Measurements from ENCODE around the gene SERINC5.

GRCh38 chr5:80125962-80126480 is 129.8 kb downstream of the SERINC5 start:
- no peak for TF ChIP-seq POLR2A (IDR thresholded peaks at IDR 0.05)
- TF ChIP-seq, protein P1, sequence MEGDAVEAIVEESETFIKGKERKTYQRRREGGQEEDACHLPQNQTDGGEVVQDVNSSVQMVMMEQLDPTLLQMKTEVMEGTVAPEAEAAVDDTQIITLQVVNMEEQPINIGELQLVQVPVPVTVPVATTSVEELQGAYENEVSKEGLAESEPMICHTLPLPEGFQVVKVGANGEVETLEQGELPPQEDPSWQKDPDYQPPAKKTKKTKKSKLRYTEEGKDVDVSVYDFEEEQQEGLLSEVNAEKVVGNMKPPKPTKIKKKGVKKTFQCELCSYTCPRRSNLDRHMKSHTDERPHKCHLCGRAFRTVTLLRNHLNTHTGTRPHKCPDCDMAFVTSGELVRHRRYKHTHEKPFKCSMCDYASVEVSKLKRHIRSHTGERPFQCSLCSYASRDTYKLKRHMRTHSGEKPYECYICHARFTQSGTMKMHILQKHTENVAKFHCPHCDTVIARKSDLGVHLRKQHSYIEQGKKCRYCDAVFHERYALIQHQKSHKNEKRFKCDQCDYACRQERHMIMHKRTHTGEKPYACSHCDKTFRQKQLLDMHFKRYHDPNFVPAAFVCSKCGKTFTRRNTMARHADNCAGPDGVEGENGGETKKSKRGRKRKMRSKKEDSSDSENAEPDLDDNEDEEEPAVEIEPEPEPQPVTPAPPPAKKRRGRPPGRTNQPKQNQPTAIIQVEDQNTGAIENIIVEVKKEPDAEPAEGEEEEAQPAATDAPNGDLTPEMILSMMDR (IDR thresholded peaks at IDR 0.05) = peak in 4 of 6 experiments; percentile 19 to 34 (median 24)

Data from adrenal gland (tissue), 5 donors.